Central memory CD8-positive, alpha-beta T cell (primary cell): ENCODE data around the gene PAH.
A peak's percentile ranks its signal among the peaks of the same experiment; 100 is the strongest.

Source experiments
- ATAC-seq: fragments of 150-1000 bp; cut with Tn5 transposase; replicated peaks from 2 replicates; pipeline ENCODE4 v1.10.0; 2022; ENCODE audit warnings: mild to moderate bottlenecking, moderate FRiP score, moderate number of reproducible peaks; ENCODE audit not compliant: poor library complexity, severe bottlenecking; ENCODE audit errors: extremely low read depth
- DNase-seq, 2 donors: peaks; one replicate each; pipeline ENCODE4 v3.0.0; 2021; ENCODE audit warnings: low spot score in 2 of 2
- H3K27ac Mint-ChIP-seq: one replicate; pipeline ENCODE4 v1.8.0; 2022; ENCODE audit warnings: low read depth, mild to moderate bottlenecking, moderate library complexity, mixed read lengths
- H3K27me3 Mint-ChIP-seq: one replicate; pipeline ENCODE4 v1.8.0; 2022; ENCODE audit warnings: mixed read lengths
- H3K36me3 Mint-ChIP-seq: one replicate; pipeline ENCODE4 v1.8.0; 2022; ENCODE audit warnings: mild to moderate bottlenecking, moderate library complexity, mixed read lengths; ENCODE audit not compliant: insufficient read depth
- H3K4me1 Mint-ChIP-seq: one replicate; pipeline ENCODE4 v1.8.0; 2022; ENCODE audit warnings: mixed read lengths
- H3K4me3 Mint-ChIP-seq: one replicate; pipeline ENCODE4 v1.8.0; 2022; ENCODE audit warnings: mild to moderate bottlenecking, moderate library complexity, mixed read lengths
- H3K9me3 Mint-ChIP-seq: one replicate; pipeline ENCODE4 v1.8.0; 2022; ENCODE audit warnings: mixed read lengths

PAH gene

GRCh38 chr12:102939670-102940222 is 22.7 kb upstream of the PAH start:
- Mint-ChIP-seq H3K4me3 (no peak overlapping the region), H3K4me1 (no peaks in the 10 kb centered on the region), H3K27ac (no peak overlapping the region), H3K27me3 (peaks cover 55% of the 10 kb centered on the region), H3K9me3 (no peaks in the 10 kb centered on the region), H3K36me3 (no peaks in the 10 kb centered on the region)
- DNase-seq (no peak), ATAC-seq (no peak)

DNA sequence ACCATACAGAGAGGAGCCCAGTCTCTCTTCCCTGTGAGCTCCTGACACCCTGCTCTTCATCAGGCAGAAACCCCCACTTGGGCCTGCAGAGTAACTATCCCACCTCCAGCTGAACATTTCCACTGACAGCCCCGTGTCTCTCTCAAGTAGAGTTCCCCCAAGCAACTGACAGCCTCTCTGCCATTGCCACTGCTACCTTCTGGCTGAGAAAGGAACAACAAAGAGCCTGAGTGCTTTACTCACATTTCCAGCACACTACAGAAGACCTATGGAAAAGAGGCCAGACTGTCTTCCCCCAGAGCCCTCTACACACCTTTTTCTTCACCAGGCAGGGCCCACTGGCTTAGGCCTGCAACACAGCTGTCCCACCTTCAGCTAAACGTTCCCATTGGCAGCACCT is 22.0 kb upstream of the PAH start:
- no peaks in the 10 kb centered on the region for H3K9me3 Mint-ChIP-seq
- DNase-seq (no peak), ATAC-seq (no peak)
- no peak overlapping the region for H3K27ac Mint-ChIP-seq
- H3K4me1 Mint-ChIP-seq, result no peaks in the 10 kb centered on the region
- H3K27me3 Mint-ChIP-seq, result peaks cover 62% of the 10 kb centered on the region
- H3K4me3 Mint-ChIP-seq, result no peak overlapping the region
- H3K36me3 Mint-ChIP-seq, result no peaks in the 10 kb centered on the region

- Mint-ChIP-seq H3K4me1 (no peaks in the 10 kb centered on the region), H3K9me3 (no peaks in the 10 kb centered on the region), H3K4me3 (no peak overlapping the region), H3K36me3 (no peaks in the 10 kb centered on the region), H3K27ac (no peak overlapping the region), H3K27me3 (peaks cover 73% of the 10 kb centered on the region)
- DNase-seq, result no peak
- ATAC-seq, result no peak
Observed at GRCh38 chr12:102933168-102933567, 16.1 kb upstream of the PAH start.

DNA sequence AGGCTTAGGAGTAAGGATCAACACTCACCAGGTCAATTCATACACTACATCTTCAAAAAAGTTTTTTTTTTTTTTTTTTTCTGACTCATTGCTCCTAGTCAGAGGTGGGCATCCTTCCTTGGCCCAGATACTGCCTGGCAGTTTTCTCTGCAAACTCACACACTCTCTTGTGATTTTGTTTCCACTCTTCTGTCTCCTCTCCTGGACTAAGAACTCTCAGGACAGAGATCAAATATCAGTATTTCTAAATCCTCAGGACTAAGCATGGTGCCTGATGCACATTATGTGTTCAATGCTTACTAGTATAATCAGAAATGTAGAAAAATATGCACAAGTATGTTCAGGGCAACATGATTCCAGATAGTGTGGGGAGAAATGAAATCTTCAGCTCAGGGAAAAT is 10.2 kb upstream of the PAH start:
- H3K9me3 Mint-ChIP-seq, result no peaks in the 10 kb centered on the region
- H3K27ac Mint-ChIP-seq, result no peak overlapping the region
- no peaks in the 10 kb centered on the region for H3K36me3 Mint-ChIP-seq
- H3K4me3 Mint-ChIP-seq, result no peak overlapping the region
- peaks cover 27% of the 10 kb centered on the region for H3K27me3 Mint-ChIP-seq
- ATAC-seq (no peak), DNase-seq (no peak)
- no peaks in the 10 kb centered on the region for H3K4me1 Mint-ChIP-seq

GRCh38 chr12:102921240-102921639 is 4.2 kb upstream of the PAH start:
- Mint-ChIP-seq H3K27ac (no peak overlapping the region), H3K4me1 (peaks cover 7% of the 10 kb centered on the region), H3K4me3 (no peak overlapping the region), H3K9me3 (no peaks in the 10 kb centered on the region), H3K27me3 (peaks cover 11% of the 10 kb centered on the region), H3K36me3 (no peaks in the 10 kb centered on the region)
- DNase-seq, result no peak
- no peak for ATAC-seq

DNA sequence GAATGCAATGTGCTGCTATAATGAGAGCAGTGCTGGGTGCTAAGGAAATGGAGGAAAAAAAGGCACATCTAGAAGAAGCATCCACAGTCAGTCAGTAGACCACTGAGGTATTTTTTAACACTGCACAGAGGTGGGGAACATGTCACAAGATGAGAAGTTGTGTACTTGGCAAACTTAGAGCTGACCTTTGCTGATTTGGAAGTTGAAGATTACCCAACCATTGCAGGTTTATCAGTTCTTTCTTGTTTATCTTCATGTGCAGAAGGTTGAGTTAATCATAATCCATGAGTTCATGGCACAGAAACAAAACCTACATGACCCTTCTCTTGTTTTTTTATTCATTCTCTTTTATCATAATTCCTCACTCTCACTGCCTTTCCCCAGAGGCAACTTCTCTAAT is 3.2 kb upstream of the PAH start:
- Mint-ChIP-seq H3K36me3 (no peaks in the 10 kb centered on the region), H3K4me1 (peaks cover 7% of the 10 kb centered on the region), H3K27me3 (peaks cover 11% of the 10 kb centered on the region), H3K27ac (no peak overlapping the region), H3K4me3 (no peak overlapping the region), H3K9me3 (no peaks in the 10 kb centered on the region)
- ATAC-seq (no peak), DNase-seq (no peak)

DNA sequence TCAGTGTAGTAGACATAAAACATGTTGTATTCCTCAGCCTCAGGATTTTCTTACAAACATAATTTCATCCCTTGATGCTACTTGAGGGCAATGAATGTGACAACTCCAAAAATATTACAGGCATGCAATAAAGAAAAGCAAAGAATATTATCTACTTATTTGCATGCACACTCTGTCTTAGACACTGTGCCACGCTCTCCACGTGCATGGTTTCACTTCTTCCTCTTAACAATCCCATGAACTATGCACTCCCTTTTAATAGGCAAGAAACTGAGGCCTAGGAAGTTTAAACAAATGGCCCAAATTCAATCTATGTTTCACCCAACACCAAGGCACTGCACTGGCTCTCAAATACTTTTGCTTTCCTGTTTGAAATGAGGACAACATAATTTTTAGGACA is 1.8 kb upstream of the PAH start:
- H3K9me3 Mint-ChIP-seq, result no peaks in the 10 kb centered on the region
- H3K4me1 Mint-ChIP-seq, result peaks cover 7% of the 10 kb centered on the region
- H3K36me3 Mint-ChIP-seq, result no peaks in the 10 kb centered on the region
- ATAC-seq, result no peak
- H3K27ac Mint-ChIP-seq, result no peak overlapping the region
- H3K27me3 Mint-ChIP-seq, result peaks cover 11% of the 10 kb centered on the region
- no peak overlapping the region for H3K4me3 Mint-ChIP-seq
- no peak for DNase-seq

GRCh38 chr12:102916252-102917025 is 605 bp downstream of the PAH start:
- peaks cover 5% of the 10 kb centered on the region for H3K27me3 Mint-ChIP-seq
- no peaks in the 10 kb centered on the region for H3K9me3 Mint-ChIP-seq
- peak overlapping the region; percentile 65 for H3K4me3 Mint-ChIP-seq
- peaks cover 7% of the 10 kb centered on the region for H3K4me1 Mint-ChIP-seq
- H3K27ac Mint-ChIP-seq, result peak overlapping the region; percentile 32
- H3K36me3 Mint-ChIP-seq, result no peaks in the 10 kb centered on the region
- DNase-seq (no peak), ATAC-seq (no peak)

DNA sequence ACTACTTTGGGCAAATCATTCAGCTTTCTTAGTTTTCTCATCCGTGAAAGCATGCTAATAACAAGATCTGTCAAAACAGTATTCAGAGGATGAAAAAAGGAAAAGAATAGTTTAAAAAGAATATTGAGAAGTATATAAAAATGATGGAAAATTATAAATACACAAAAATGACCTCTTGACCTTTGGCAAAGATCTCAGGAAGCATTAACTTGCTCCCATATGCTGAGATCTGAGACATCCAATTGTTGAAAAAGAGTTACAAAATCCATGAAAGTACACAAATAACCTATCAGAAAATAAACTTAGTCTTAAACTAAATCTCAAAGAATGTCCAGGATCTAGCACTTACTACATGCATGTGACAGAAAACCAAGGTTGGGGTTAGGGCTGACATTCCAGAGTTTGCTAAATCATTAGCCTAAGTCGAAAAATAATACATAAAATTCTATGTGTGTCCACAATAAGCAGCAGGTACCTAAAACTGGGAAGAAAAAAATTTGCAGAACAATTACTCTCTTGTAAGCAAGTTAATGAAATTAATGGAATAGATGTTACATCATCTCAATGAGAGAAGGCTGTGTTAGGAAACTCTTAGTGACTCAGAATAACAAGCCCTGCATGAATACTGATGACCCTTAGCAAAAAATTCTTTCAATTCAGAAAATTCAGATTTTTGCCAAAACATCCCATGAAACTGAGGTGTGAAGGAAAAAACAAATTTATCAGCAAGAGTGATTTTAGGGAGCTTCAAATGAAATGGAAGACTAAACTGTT is 3.4 kb downstream of the PAH start:
- ATAC-seq (no peak), DNase-seq (no peak)
- Mint-ChIP-seq H3K27ac (no peak overlapping the region), H3K4me1 (peaks cover 7% of the 10 kb centered on the region), H3K36me3 (no peaks in the 10 kb centered on the region), H3K4me3 (no peak overlapping the region), H3K9me3 (no peaks in the 10 kb centered on the region), H3K27me3 (peaks cover 11% of the 10 kb centered on the region)

DNA sequence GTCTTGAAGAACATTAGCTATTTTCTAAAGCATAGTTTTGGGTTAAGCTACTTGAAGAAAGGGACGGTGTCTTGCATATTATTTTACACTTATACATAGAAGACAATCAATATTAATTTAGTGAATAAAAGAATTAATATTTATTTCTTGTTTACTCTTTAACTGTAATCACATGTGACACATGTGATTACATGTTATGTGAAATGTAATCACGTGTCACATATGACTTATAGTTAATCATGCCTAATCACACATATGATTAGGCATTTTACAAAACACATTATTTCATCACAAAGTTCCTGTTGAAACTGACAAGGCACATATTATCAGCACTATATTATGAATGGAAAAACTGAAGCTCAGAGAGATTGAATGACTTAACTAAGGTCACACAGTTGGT is 4.8 kb downstream of the PAH start:
- DNase-seq (no peak), ATAC-seq (no peak)
- Mint-ChIP-seq H3K9me3 (no peaks in the 10 kb centered on the region), H3K4me3 (no peak overlapping the region), H3K27ac (no peak overlapping the region), H3K27me3 (peaks cover 11% of the 10 kb centered on the region), H3K4me1 (peaks cover under 1% of the 10 kb centered on the region), H3K36me3 (no peaks in the 10 kb centered on the region)

DNA sequence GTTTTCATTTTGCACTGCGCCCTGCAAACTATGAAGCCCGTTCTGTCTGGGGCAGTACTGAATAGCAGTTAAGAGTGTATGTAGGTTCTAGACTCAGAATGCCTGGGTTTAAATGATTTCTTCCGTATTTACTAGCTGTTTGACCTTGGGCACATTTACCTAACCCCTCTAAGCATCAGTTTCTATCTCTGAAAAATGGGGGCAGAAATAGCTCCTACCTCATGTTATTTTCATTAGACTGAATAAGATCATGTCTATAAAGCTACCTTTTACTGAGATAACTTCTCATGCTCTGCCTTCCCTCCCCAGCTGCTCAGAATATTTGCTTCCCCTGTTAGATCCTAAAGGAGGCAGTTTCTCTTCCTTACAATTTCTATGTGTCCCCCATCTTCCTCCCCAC is 5.7 kb downstream of the PAH start:
- Mint-ChIP-seq H3K9me3 (no peaks in the 10 kb centered on the region), H3K27ac (no peak overlapping the region), H3K36me3 (no peaks in the 10 kb centered on the region), H3K4me3 (no peak overlapping the region), H3K27me3 (peaks cover 11% of the 10 kb centered on the region), H3K4me1 (no peaks in the 10 kb centered on the region)
- ATAC-seq, result no peak
- DNase-seq, result no peak

GRCh38 chr12:102910792-102911191 is 6.3 kb downstream of the PAH start:
- no peak overlapping the region for H3K4me3 Mint-ChIP-seq
- peaks cover 11% of the 10 kb centered on the region for H3K27me3 Mint-ChIP-seq
- DNase-seq (no peak), ATAC-seq (no peak)
- H3K27ac Mint-ChIP-seq, result no peak overlapping the region
- H3K36me3 Mint-ChIP-seq, result no peaks in the 10 kb centered on the region
- no peaks in the 10 kb centered on the region for H3K9me3 Mint-ChIP-seq
- no peaks in the 10 kb centered on the region for H3K4me1 Mint-ChIP-seq

DNA sequence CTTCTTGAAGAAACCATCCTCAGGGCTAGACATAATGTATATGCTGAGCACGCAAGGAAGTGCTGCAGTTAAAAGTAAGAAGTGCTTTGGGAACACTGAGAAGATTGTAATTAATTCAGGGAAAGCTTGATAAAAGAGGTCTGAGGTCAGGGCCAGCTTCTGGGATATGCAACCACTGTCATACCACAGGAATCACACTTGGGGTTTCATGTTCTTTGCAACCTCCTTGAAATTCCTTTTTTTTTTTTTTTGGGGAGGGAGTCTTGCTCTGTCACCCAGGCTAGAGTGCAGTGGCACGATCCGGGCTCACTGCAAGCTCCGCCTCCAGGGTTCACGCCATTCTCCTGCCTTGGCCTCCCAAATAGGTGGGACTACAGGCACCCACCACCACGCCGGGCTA is 6.9 kb downstream of the PAH start:
- ATAC-seq (no peak), DNase-seq (no peak)
- Mint-ChIP-seq H3K9me3 (no peaks in the 10 kb centered on the region), H3K36me3 (no peaks in the 10 kb centered on the region), H3K27me3 (peaks cover 11% of the 10 kb centered on the region), H3K27ac (no peak overlapping the region), H3K4me3 (no peak overlapping the region), H3K4me1 (no peaks in the 10 kb centered on the region)
